K562 (cell line): Measurements from ENCODE around the gene EHBP1. TPM values are rescaled to one million over a fixed set of nuclear protein-coding genes. Genes with fewer than 3 reads are reported as not detected.

Experiments
- ADNP ChIP-seq: fragments of 200-800 bp; sonication (Bioruptor generic); IDR thresholded peaks from 2 replicates; pipeline ENCODE4 v1.6.1; 2016; ENCODE audit warnings: missing genetic modification characterization, missing compliant biosample characterization
- CREB1 ChIP-seq, 2 experiments: sonication (generic) in 1 of 2; formaldehyde crosslinking in 1 of 2; IDR thresholded peaks; 2 replicates each; pipeline versions ENCODE4 v1.6.1 to v1.8.0; 2012 to 2022; ENCODE audit warnings: inconsistent platforms in 1 of 2, mild to moderate bottlenecking in 1 of 2, missing genetic modification reagents in 1 of 2, moderate library complexity in 1 of 2
- DMBX1 ChIP-seq: fragments of 250-450 bp; sonication (Bioruptor Pico); IDR thresholded peaks from 2 replicates; pipeline ENCODE4 v1.8.0; 2022; ENCODE audit warnings: inconsistent platforms, mild to moderate bottlenecking, moderate library complexity, borderline replicate concordance
- E2F3 ChIP-seq: fragments of 250-450 bp; sonication (Bioruptor Pico); IDR thresholded peaks from 2 replicates; pipeline ENCODE4 v1.4.0; 2020; ENCODE audit warnings: mild to moderate bottlenecking
- GTF2F1 ChIP-seq: IDR thresholded peaks from 2 replicates; pipeline ENCODE4 v1.6.1; 2011; ENCODE audit warnings: low read depth, low read length, improper control_type of control experiment
- HMG20A ChIP-seq: fragments of 450-650 bp; formaldehyde crosslinking; conservative IDR thresholded peaks from 2 replicates; pipeline ENCODE4 v1.4.0; 2020; ENCODE audit warnings: mild to moderate bottlenecking, mixed read lengths
- HMG20B ChIP-seq: fragments of 250-450 bp; sonication (Bioruptor Pico); IDR thresholded peaks from 2 replicates; pipeline ENCODE4 v1.5.0; 2021; ENCODE audit warnings: mild to moderate bottlenecking
- HNRNPH1 ChIP-seq: fragments of 200-400 bp; formaldehyde crosslinking; optimal IDR thresholded peaks from 2 replicates; pipeline ENCODE3; 2017; ENCODE audit warnings: low read depth, mild to moderate bottlenecking, low read length, moderate library complexity
- ILF3 ChIP-seq: fragments of 450-650 bp; IDR thresholded peaks from 2 replicates; pipeline ENCODE4 v1.6.1; 2018; ENCODE audit warnings: antibody characterized with exemption, mild to moderate bottlenecking, moderate library complexity, borderline replicate concordance
- LEF1 ChIP-seq: fragments of 450-650 bp; IDR thresholded peaks from 2 replicates; pipeline ENCODE4 v1.6.1; 2016; ENCODE audit warnings: mild to moderate bottlenecking
- NFYB ChIP-seq: IDR thresholded peaks from 2 replicates; pipeline ENCODE4 v1.6.1; 2011; ENCODE audit warnings: mild to moderate bottlenecking, moderate library complexity; ENCODE audit not compliant: insufficient read length; ENCODE audit errors: extremely low read depth
- PHB2 ChIP-seq: fragments of 450-650 bp; IDR thresholded peaks from 2 replicates; pipeline ENCODE4 v1.6.1; 2017; ENCODE audit warnings: low read depth
- PHTF2 ChIP-seq: fragments of 250-450 bp; sonication (Bioruptor Pico); IDR thresholded peaks from 2 replicates; pipeline ENCODE4 v1.5.0; 2021; ENCODE audit warnings: mild to moderate bottlenecking
- SAP30 ChIP-seq: fragments of 200-600 bp; sonication (generic); IDR thresholded peaks from 2 replicates; pipeline ENCODE4 v1.6.1; 2012; ENCODE audit warnings: borderline replicate concordance, low read depth, mild to moderate bottlenecking, moderate library complexity, low read length, control low read depth, inconsistent platforms; ENCODE audit not compliant: insufficient read depth, poor library complexity, severe bottlenecking
- SMARCC2 ChIP-seq: fragments of 450-650 bp; IDR thresholded peaks from 2 replicates; pipeline ENCODE4 v1.6.1; 2017; ENCODE audit warnings: antibody characterized with exemption, moderate library complexity, mild to moderate bottlenecking, low read depth
- SP2 ChIP-seq: IDR thresholded peaks from 2 replicates; pipeline ENCODE4 v1.6.1; 2011; ENCODE audit warnings: mild to moderate bottlenecking, low read depth, low read length, moderate library complexity; ENCODE audit not compliant: poor library complexity, severe bottlenecking; ENCODE audit errors: extremely low read depth
- TEAD2 ChIP-seq: fragments of 450-650 bp; IDR thresholded peaks from 2 replicates; pipeline ENCODE4 v1.6.1; 2016; ENCODE audit warnings: missing genetic modification characterization, control low read depth, missing compliant biosample characterization
- TEAD4 ChIP-seq, 2 experiments: sonication (generic) in 1 of 2; formaldehyde crosslinking in 1 of 2; IDR thresholded peaks; 2 replicates each; pipeline versions ENCODE4 v1.6.1 to v1.8.0; 2012 to 2022; ENCODE audit warnings: borderline replicate concordance in 1 of 2, inconsistent platforms in 1 of 2, low read length in 1 of 2, mild to moderate bottlenecking in 1 of 2, missing genetic modification reagents in 1 of 2
- WHSC1 ChIP-seq: IDR thresholded peaks from one replicate; pipeline ENCODE4 v1.6.1; 2012; ENCODE audit warnings: low read length, control low read depth, inconsistent platforms
- ZC3H8 ChIP-seq: fragments of 450-650 bp; IDR thresholded peaks from 2 replicates; pipeline ENCODE4 v1.6.1; 2017
- ZFP36 ChIP-seq: fragments of 150-350 bp; IDR thresholded peaks from 2 replicates; pipeline ENCODE4 v1.6.1; 2018; ENCODE audit warnings: low read length, low read depth; ENCODE audit not compliant: partially characterized antibody
- ZNF282 ChIP-seq: sonication (generic); formaldehyde crosslinking; IDR thresholded peaks from 2 replicates; pipeline ENCODE4 v1.8.1; 2023; ENCODE audit warnings: missing genetic modification reagents
- ZNF316 ChIP-seq: fragments of 450-650 bp; IDR thresholded peaks from 2 replicates; pipeline ENCODE4 v1.6.1; 2016
- ZNF583 ChIP-seq: fragments of 250-450 bp; sonication (Bioruptor Pico); IDR thresholded peaks from 2 replicates; pipeline ENCODE4 v1.4.0; 2020
- polyA plus RNA-seq, 8 experiments: library from polyadenylated mRNA; depleted of rRNA in 4 of 8; stranded (reverse) in 5 of 8; unstranded in 3 of 8; fragments of >200 nt; fragmentation: Nextera tagmentation in 2 of 8; fragmentation: Illumina TruSeq in 1 of 8; extraction: Ambion mirVana in 2 of 8; extraction: Trizol in 1 of 8; gene quantifications; 2 replicates each; pipeline versions ENCODE4 v1.2.1 to v1.2.3, GENCODE V29; 2011 to 2014; ENCODE audit warnings: inconsistent platforms in 1 of 8, missing spikeins in 1 of 8
- total RNA-seq, 7 experiments: library from RNA; depleted of rRNA in 6 of 7; stranded (reverse); fragments of >200 nt in 6 of 7; fragmentation: Illumina TruSeq in 2 of 7; extraction: Trizol in 2 of 7; gene quantifications; 2 replicates each; pipeline versions ENCODE4 v1.2.1 to v1.2.3, GENCODE V29; 2011 to 2021; ENCODE audit warnings: low replicate concordance in 1 of 7
- TF ChIP-seq, protein P1 (sequence below), 3 experiments: IDR thresholded peaks in 2 of 3; conservative IDR thresholded peaks in 1 of 3; 2 replicates each; pipeline ENCODE4 v1.5.1; 2011 to 2012; ENCODE audit warnings: low read length in 3 of 3, mild to moderate bottlenecking in 3 of 3, control low read depth in 2 of 3, improper control_type of control experiment in 1 of 3, inconsistent platforms in 1 of 3, low read depth in 1 of 3, mixed read lengths in 1 of 3, moderate library complexity in 1 of 3; ENCODE audit not compliant: insufficient read depth in 2 of 3
- TF ChIP-seq, protein P2 (sequence below): sonication (generic); formaldehyde crosslinking; IDR thresholded peaks from 2 replicates; pipeline ENCODE4 v1.9.0; 2022; ENCODE audit warnings: mild to moderate bottlenecking, missing genetic modification reagents
- TF ChIP-seq, protein P3 (sequence below), 2 experiments: fragments of 450-650 bp in 1 of 2; sonication (generic) in 1 of 2; formaldehyde crosslinking; conservative IDR thresholded peaks; 2 replicates each; pipeline versions ENCODE4 v1.4.0 to v1.8.1; 2020 to 2022; ENCODE audit warnings: mild to moderate bottlenecking in 1 of 2, missing genetic modification reagents in 1 of 2

Gene EHBP1
- total and polyA plus RNA-seq, 9 of the 15 experiments (the other 6 are each of a cell fraction or from before 2014, with no cell fraction given) = 8.9 to 26.6 (median 19.3) TPM

DNA sequence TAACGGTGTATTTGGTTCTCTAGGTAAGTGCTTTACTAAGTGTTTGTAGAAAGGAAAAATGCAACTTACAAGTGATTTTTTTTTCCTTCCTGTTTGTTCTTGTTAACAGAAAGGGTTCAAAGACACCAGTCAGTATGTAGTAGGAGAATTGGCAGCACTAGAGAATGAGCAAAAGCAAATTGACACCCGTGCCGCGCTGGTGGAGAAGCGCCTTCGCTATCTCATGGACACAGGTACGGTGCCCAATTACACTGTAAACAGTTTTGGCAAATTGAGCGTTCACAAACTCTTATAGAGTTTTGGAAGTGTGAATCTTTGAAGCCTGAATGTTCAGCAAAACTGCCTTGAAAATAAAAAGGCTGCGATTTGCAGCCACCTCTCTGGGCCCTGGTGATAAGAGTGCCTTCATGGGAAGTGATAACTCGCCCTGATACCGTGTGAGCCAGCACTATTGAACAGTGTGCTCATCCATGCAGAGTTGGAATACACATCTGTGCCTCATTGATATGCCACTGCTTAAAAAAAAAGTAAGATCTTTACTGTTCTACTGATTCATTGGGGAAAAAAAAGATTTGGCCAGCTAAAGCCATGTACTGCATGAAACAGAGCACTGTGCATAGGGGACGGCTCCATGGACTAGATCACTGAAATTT lies 291.1 kb downstream of the EHBP1 start (continued):
- TF ChIP-seq, protein P1, sequence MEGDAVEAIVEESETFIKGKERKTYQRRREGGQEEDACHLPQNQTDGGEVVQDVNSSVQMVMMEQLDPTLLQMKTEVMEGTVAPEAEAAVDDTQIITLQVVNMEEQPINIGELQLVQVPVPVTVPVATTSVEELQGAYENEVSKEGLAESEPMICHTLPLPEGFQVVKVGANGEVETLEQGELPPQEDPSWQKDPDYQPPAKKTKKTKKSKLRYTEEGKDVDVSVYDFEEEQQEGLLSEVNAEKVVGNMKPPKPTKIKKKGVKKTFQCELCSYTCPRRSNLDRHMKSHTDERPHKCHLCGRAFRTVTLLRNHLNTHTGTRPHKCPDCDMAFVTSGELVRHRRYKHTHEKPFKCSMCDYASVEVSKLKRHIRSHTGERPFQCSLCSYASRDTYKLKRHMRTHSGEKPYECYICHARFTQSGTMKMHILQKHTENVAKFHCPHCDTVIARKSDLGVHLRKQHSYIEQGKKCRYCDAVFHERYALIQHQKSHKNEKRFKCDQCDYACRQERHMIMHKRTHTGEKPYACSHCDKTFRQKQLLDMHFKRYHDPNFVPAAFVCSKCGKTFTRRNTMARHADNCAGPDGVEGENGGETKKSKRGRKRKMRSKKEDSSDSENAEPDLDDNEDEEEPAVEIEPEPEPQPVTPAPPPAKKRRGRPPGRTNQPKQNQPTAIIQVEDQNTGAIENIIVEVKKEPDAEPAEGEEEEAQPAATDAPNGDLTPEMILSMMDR (IDR thresholded peaks at IDR 0.05 in 2 of 3, conservative IDR thresholded peaks at IDR 0.05 in 1 of 3; ENCODE audit: insufficient read depth in 2 of 3, low read depth in 1 of 3, low read length in 3 of 3) = no peak
- TF ChIP-seq WHSC1 (no peak), ADNP (tag) (peak; percentile 48; the same call in 1 of the 2 replicates), PHTF2 (CRISPR knock-in tag) (no peak), ILF3 (no peak), GTF2F1 (no peak), HMG20A (CRISPR knock-in tag) (no peak), ZC3H8 (no peak), HNRNPH1 (no peak), DMBX1 (CRISPR knock-in tag) (peak; percentile 71; the same call in 1 of the 2 replicates), SAP30 (no peak), LEF1 (peak; percentile 38; the same call in 1 of the 2 replicates), SMARCC2 (peak; percentile 86), ZNF583 (CRISPR knock-in tag) (no peak), ZNF282 (no peak), TEAD2 (tag) (no peak), SP2 (no peak), ZFP36 (peak; percentile 58), ZNF316 (0 out of 2 replicates have a peak, but pooled peaks have one; percentile 2), NFYB (no peak), PHB2 (peak; percentile 61), TEAD4 (IDR thresholded peaks at IDR 0.05; ENCODE audit: low read length) (peak; percentile 94), TEAD4 (CRISPR knock-in tag; IDR thresholded peaks at IDR 0.05; ENCODE audit: borderline replicate concordance) (no peak), HMG20B (no peak), CREB1 (IDR thresholded peaks at IDR 0.05) (peak; percentile 45; the same call in 1 of the 2 replicates), CREB1 (CRISPR knock-in tag; IDR thresholded peaks at IDR 0.05) (no peak), E2F3 (CRISPR knock-in tag) (no peak)
- TF ChIP-seq, protein P2, sequence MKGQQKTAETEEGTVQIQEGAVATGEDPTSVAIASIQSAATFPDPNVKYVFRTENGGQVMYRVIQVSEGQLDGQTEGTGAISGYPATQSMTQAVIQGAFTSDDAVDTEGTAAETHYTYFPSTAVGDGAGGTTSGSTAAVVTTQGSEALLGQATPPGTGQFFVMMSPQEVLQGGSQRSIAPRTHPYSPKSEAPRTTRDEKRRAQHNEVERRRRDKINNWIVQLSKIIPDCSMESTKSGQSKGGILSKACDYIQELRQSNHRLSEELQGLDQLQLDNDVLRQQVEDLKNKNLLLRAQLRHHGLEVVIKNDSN (CRISPR knock-in tag) = no peak
- TF ChIP-seq, protein P3, sequence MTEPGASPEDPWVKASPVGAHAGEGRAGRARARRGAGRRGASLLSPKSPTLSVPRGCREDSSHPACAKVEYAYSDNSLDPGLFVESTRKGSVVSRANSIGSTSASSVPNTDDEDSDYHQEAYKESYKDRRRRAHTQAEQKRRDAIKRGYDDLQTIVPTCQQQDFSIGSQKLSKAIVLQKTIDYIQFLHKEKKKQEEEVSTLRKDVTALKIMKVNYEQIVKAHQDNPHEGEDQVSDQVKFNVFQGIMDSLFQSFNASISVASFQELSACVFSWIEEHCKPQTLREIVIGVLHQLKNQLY (CRISPR knock-in tag; conservative IDR thresholded peaks at IDR 0.05) = no peak
